Measurements from ENCODE around the gene ZYX.
A peak's percentile ranks its signal among the peaks of the same experiment; 100 is the strongest.
"Not testable (repeated sequence)": the region's sequence is repeated elsewhere in the genome, so short reads cannot be mapped to it uniquely, and the experiment has no call there.

ZYX gene

GRCh38 chr7:143405173-143406001, 24.2 kb downstream of the ZYX start:
- no peak overlapping the region for H3K4me3 ChIP-seq
- H3K4me1 ChIP-seq = peaks cover 14% of the 10 kb centered on the region
- no peaks in the 10 kb centered on the region for H3K36me3 ChIP-seq (replicated peaks)
- no peak for DNase-seq (ENCODE audit: low spot score in 2 of 2)
- in situ Hi-C loops (cut with MboI; ENCODE audit: low sequenced_read_pairs) = no loop called here
- H3K27me3 ChIP-seq (ENCODE audit: low read depth) = no peaks in the 10 kb centered on the region
- no peaks in the 10 kb centered on the region for H3K9me3 ChIP-seq

DNA sequence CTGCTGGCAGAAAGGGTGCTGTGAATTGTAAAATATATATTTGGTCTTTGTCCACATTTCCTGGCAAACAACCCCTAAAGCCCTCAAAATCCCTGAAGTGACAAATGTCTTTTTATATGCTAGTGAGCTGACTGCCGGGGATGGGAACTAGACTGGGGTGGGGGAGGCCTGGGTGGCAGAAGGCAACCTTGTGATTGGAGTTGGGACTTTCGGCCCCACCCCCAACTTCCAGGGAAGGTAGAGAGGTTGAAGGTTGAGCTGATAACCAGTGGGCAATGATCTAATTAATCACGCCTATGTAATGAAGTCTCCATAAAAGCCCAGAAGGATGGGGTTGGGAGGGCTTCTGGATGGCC, 24.8 kb downstream of the ZYX start:
- in situ Hi-C loops (cut with MboI; ENCODE audit: low sequenced_read_pairs) = no loop called here
- Histone ChIP-seq H3K36me3 (replicated peaks) (no peaks in the 10 kb centered on the region), H3K27me3 (ENCODE audit: low read depth) (no peaks in the 10 kb centered on the region), H3K4me1 (peaks cover 18% of the 10 kb centered on the region), H3K9me3 (no peaks in the 10 kb centered on the region), H3K4me3 (no peak overlapping the region)
- DNase-seq (ENCODE audit: low spot score in 2 of 2) = peak; percentile 48 to 68

DNA sequence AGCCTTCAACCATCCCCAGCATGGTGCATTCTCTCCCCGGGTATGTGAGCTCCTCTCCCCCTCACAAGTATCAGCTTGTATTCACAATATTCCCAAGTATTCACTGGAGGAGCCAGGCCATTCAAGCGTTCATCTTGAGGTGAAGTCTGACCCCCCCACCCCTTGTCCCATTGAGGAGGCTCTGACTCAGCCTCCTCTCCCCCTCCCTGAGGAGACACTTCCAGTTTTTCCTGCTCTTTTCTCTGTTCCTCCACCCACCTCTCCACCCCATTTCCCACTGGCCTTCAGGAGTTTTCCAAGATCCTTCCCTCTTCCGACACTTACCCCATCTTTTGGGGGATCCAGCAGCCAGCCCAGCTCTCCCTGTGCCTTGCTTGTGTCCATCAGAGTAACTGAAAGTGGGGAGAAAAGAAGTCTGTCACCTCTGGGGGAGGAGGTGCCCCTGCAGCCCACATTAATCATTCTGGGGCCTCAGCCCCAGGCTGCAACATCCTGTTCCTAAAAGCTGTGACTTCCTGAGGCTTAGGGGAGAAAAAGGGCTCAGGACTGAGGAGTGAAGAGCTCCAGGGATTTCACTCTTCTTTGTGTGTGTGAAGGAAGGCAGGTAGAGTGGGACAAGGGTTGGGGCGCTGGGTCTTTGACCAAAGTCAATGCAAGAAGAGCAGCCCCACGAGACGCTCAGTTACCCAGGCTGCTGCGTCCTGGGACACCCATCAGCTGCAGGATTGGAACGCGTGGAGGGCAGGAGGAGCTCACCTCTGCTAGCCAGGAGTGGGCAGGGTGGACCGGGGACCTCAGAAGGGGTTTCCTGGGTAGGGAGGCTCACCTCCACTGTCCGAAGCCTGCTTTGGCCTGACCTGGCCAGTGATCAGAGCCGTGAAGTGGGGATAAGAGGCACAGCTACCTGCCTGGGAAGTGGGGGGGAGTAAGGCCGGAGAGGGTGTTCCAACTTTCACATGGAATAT, 26.4 kb downstream of the ZYX start:
- H3K27me3 ChIP-seq (ENCODE audit: low read depth) = no peaks in the 10 kb centered on the region
- in situ Hi-C loops (cut with MboI; ENCODE audit: low sequenced_read_pairs) = no loop called here
- H3K4me3 ChIP-seq = no peak overlapping the region
- no peak for DNase-seq (ENCODE audit: low spot score in 2 of 2)
- H3K9me3 ChIP-seq = no peaks in the 10 kb centered on the region
- H3K4me1 ChIP-seq = peaks cover 20% of the 10 kb centered on the region
- H3K36me3 ChIP-seq (replicated peaks) = no peaks in the 10 kb centered on the region

DNA sequence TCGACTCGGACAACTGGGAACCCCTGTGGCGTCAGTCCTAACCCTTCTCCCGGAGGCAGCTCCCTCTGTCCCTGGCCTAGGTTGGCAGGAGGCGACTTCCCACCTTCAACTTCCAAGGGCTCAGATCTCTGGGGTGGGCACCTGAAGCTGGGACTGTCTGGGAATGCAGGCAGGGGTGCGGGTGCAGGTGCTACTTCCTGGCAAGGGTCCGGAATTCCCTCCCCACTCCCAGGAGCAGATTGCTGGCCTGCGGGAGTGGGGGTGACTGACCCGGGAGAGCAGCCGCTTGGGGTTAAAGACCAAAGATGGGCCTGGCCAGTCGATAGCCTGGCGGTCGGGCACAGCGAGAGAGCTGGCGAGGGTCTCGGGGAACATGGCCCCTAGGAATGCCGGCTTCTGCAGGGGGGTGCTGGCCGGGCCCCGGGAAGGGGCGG, 27.1 kb downstream of the ZYX start:
- no peak overlapping the region for H3K4me3 ChIP-seq
- H3K9me3 ChIP-seq = no peaks in the 10 kb centered on the region
- no peaks in the 10 kb centered on the region for H3K36me3 ChIP-seq (replicated peaks)
- DNase-seq (ENCODE audit: low spot score in 2 of 2) = no peak
- in situ Hi-C loops (cut with MboI; ENCODE audit: low sequenced_read_pairs) = no loop called here
- H3K4me1 ChIP-seq = peaks cover 20% of the 10 kb centered on the region
- H3K27me3 ChIP-seq (ENCODE audit: low read depth) = no peaks in the 10 kb centered on the region; the same call in 1 of the 2 replicates

- peak in 1 of 2 experiments; percentile 45 for DNase-seq (ENCODE audit: low spot score in 2 of 2)
- H3K36me3 ChIP-seq (replicated peaks) = no peaks in the 10 kb centered on the region
- H3K4me1 ChIP-seq = peaks cover 20% of the 10 kb centered on the region
- in situ Hi-C loops (cut with MboI; ENCODE audit: low sequenced_read_pairs) = no loop called here
- no peaks in the 10 kb centered on the region for H3K9me3 ChIP-seq
- peaks cover 3% of the 10 kb centered on the region; the same call in 1 of the 2 replicates for H3K27me3 ChIP-seq (ENCODE audit: low read depth)
- no peak within 1 kb of the TSS for H3K4me3 ChIP-seq
Observed at GRCh38 chr7:143408686-143409561, 27.8 kb downstream of the ZYX start, which contains the start of gene EPHA1. Gene EPHA1, minus strand, starts transcription at chr7:143408856. Its CDS starts 51 bp downstream, at chr7:143408805.

DNA sequence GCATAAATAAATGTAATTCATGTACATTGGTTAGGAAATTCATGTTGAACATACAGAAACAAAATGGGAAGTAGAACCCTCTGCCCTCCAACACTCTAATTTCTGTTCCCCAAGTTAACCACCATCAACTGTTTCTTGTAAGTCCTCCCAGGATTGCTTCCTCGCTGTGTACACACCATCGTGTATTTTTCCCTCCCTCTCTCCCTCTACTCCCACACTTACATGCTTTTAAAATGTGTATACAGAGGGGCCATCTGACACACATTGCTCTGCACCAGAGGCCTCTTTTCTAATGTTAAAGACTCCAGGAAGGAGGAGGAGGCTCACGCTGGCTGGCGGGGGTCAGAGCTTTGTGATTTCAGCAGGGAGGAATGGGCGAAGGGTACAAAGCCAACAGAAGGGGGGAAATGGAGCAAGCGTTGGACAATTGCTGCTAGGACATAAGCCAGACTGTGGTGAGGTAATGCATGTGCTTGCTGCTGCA, 29.4 kb downstream of the ZYX start:
- H3K36me3 ChIP-seq (replicated peaks) = no peaks in the 10 kb centered on the region
- H3K4me1 ChIP-seq = peaks cover 18% of the 10 kb centered on the region
- in situ Hi-C loops (cut with MboI; ENCODE audit: low sequenced_read_pairs) = no loop called here
- no peaks in the 10 kb centered on the region for H3K9me3 ChIP-seq
- H3K4me3 ChIP-seq = no peak overlapping the region
- H3K27me3 ChIP-seq (ENCODE audit: low read depth) = peaks cover 3% of the 10 kb centered on the region; the same call in 1 of the 2 replicates
- DNase-seq (ENCODE audit: low spot score in 2 of 2) = peak; percentile 31 to 71

GRCh38 chr7:143411976-143412708, 31.0 kb downstream of the ZYX start:
- no peak for DNase-seq (ENCODE audit: low spot score in 2 of 2)
- no peaks in the 10 kb centered on the region for H3K9me3 ChIP-seq
- H3K4me3 ChIP-seq = no peak overlapping the region
- in situ Hi-C loops (cut with MboI; ENCODE audit: low sequenced_read_pairs) = no loop called here
- H3K4me1 ChIP-seq = peaks cover 11% of the 10 kb centered on the region
- no peaks in the 10 kb centered on the region for H3K36me3 ChIP-seq (replicated peaks)
- H3K27me3 ChIP-seq (ENCODE audit: low read depth) = peaks cover 3% of the 10 kb centered on the region; the same call in 1 of the 2 replicates

GRCh38 chr7:143413123-143413522, 32.0 kb downstream of the ZYX start:
- Histone ChIP-seq H3K4me1 (peaks cover 11% of the 10 kb centered on the region), H3K4me3 (no peak overlapping the region), H3K27me3 (ENCODE audit: low read depth) (peaks cover 3% of the 10 kb centered on the region; the same call in 1 of the 2 replicates), H3K9me3 (no peaks in the 10 kb centered on the region), H3K36me3 (replicated peaks) (no peaks in the 10 kb centered on the region)
- no peak for DNase-seq (ENCODE audit: low spot score in 2 of 2)
- in situ Hi-C loops (cut with MboI; ENCODE audit: low sequenced_read_pairs) = no loop called here

DNA sequence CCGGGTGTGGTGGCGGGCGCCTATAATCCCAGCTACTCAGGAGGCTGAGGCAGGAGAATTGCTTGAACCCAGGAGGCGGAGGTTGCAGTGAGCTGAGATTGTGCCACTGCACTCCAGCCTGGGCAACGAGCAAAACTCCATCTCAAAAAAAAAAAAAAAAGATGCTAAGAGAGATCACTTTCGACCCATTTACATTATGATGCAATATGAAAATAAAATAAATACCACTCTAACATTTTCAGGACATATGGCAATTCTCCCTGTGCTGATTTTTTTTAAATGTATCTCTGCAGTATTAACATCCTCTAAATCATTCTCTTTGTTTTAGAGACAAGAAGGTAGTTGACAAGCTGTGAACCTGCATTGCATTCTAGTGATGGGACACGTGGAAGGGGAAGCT, 34.1 kb downstream of the ZYX start:
- H3K4me1 ChIP-seq; H3K9me3 ChIP-seq; H3K4me3 ChIP-seq; in situ Hi-C loops (cut with MboI; ENCODE audit: low sequenced_read_pairs); H3K36me3 ChIP-seq (replicated peaks); H3K27me3 ChIP-seq (ENCODE audit: low read depth); DNase-seq (ENCODE audit: low spot score in 2 of 2): not testable (repeated sequence)

- no peaks in the 10 kb centered on the region for H3K9me3 ChIP-seq
- no peaks in the 10 kb centered on the region for H3K36me3 ChIP-seq (replicated peaks)
- H3K4me3 ChIP-seq = no peak overlapping the region
- peaks cover 3% of the 10 kb centered on the region; the same call in 1 of the 2 replicates for H3K4me1 ChIP-seq
- in situ Hi-C loops (cut with MboI; ENCODE audit: low sequenced_read_pairs) = no loop called here
- peaks cover 3% of the 10 kb centered on the region; the same call in 1 of the 2 replicates for H3K27me3 ChIP-seq (ENCODE audit: low read depth)
- no peak for DNase-seq (ENCODE audit: low spot score in 2 of 2)
Observed at GRCh38 chr7:143415742-143416397, 34.7 kb downstream of the ZYX start.

GRCh38 chr7:143416565-143417149, 35.5 kb downstream of the ZYX start:
- H3K4me3 ChIP-seq = no peak overlapping the region
- peaks cover 4% of the 10 kb centered on the region; the same call in 1 of the 2 replicates for H3K9me3 ChIP-seq
- peak in 1 of 2 experiments; percentile 21 for DNase-seq (ENCODE audit: low spot score in 2 of 2)
- H3K36me3 ChIP-seq (replicated peaks) = no peaks in the 10 kb centered on the region
- in situ Hi-C loops (cut with MboI; ENCODE audit: low sequenced_read_pairs) = no loop called here
- H3K27me3 ChIP-seq (ENCODE audit: low read depth) = peaks cover 3% of the 10 kb centered on the region; the same call in 1 of the 2 replicates
- no peaks in the 10 kb centered on the region for H3K4me1 ChIP-seq
